Stimulated activated naive CD8-positive, alpha-beta T cell treated with anti-CD3 and anti-CD28 coated beads, Interleukin-15, Interleukin-2, amounts not matched to agents 100 U/mL and 50 U/mL, for 24 hours (primary cell): ENCODE results near the gene MTAP.

Source experiments
- ATAC-seq: fragments of 150-1000 bp; cut with Tn5 transposase; one replicate; pipeline ENCODE4 v1.10.0; 2021
- DNase-seq: peaks from one replicate; pipeline ENCODE4 v3.0.0; 2021

The MTAP gene

GRCh38 chr9:21802418-21803000 is at the start of gene MTAP:
MTAP (plus strand) TSS chr9:21802636; CDS start chr9:21802749, 113 bp downstream.
- peak; percentile 89 for ATAC-seq
- peak; percentile 80 for DNase-seq

GRCh38 chr9:21753523-21753922 is 48.9 kb upstream of the MTAP start:
- ATAC-seq (no peak), DNase-seq (no peak)

GRCh38 chr9:21754741-21755140 is 47.7 kb upstream of the MTAP start:
- ATAC-seq, result no peak
- no peak for DNase-seq

GRCh38 chr9:21758540-21758939 is 43.9 kb upstream of the MTAP start:
- no peak for DNase-seq
- no peak for ATAC-seq

GRCh38 chr9:21761309-21761901 is 41.0 kb upstream of the MTAP start:
- DNase-seq (peak; percentile 22), ATAC-seq (peak; percentile 96)

- DNase-seq, result no peak
- no peak for ATAC-seq
Observed at GRCh38 chr9:21762064-21762463, 40.4 kb upstream of the MTAP start.

- ATAC-seq (no peak), DNase-seq (no peak)
Observed at GRCh38 chr9:21764846-21765245, 37.6 kb upstream of the MTAP start.

- DNase-seq (no peak), ATAC-seq (no peak)
Observed at GRCh38 chr9:21766096-21766495, 36.3 kb upstream of the MTAP start.

GRCh38 chr9:21770871-21771560 is 31.4 kb upstream of the MTAP start:
- DNase-seq (no peak), ATAC-seq (peak; percentile 75)

- DNase-seq (no peak), ATAC-seq (no peak)
Observed at GRCh38 chr9:21777701-21778100, 24.7 kb upstream of the MTAP start.

- ATAC-seq (no peak), DNase-seq (no peak)
Observed at GRCh38 chr9:21778304-21778703, 24.1 kb upstream of the MTAP start.

GRCh38 chr9:21779397-21779796 is 23.0 kb upstream of the MTAP start:
- DNase-seq (no peak), ATAC-seq (no peak)

GRCh38 chr9:21781656-21782055 is 20.8 kb upstream of the MTAP start:
- no peak for ATAC-seq
- no peak for DNase-seq

GRCh38 chr9:21782205-21782604 is 20.2 kb upstream of the MTAP start:
- no peak for DNase-seq
- ATAC-seq, result no peak

- ATAC-seq, result no peak
- no peak for DNase-seq
Observed at GRCh38 chr9:21788752-21789151, 13.7 kb upstream of the MTAP start.

GRCh38 chr9:21789541-21790037 is 12.8 kb upstream of the MTAP start:
- peak; percentile 94 for ATAC-seq

GRCh38 chr9:21795483-21795882 is 7.0 kb upstream of the MTAP start:
- peak; percentile 87 for ATAC-seq
- DNase-seq, result no peak

More at GRCh38 chr9:21789541-21790037, 12.8 kb upstream of the MTAP start:
- DNase-seq, result peak; percentile 48

GRCh38 chr9:21796768-21797167 is 5.7 kb upstream of the MTAP start:
- ATAC-seq, result no peak
- DNase-seq, result no peak

GRCh38 chr9:21800931-21801682 is 1.3 kb upstream of the MTAP start:
- DNase-seq, result no peak

GRCh38 chr9:21801683-21802417 is 586 bp upstream of the MTAP start:
- peak; percentile 40 for DNase-seq
- peak; percentile 1 for ATAC-seq

More at GRCh38 chr9:21800931-21801682, 1.3 kb upstream of the MTAP start:
- no peak for ATAC-seq

- DNase-seq (no peak), ATAC-seq (no peak)
Observed at GRCh38 chr9:21803649-21804048, 1.2 kb downstream of the MTAP start.

GRCh38 chr9:21804331-21804730 is 1.9 kb downstream of the MTAP start:
- ATAC-seq, result no peak
- DNase-seq, result no peak
